Endometrial microvascular endothelial cells (primary cell): Measurements from ENCODE around the gene CAMK2B. TPM values are rescaled to one million over a fixed set of nuclear protein-coding genes. Genes with fewer than 3 reads are reported as not detected.

Experiments
- in situ Hi-C: cut with HindIII; loops from 2 replicates; pipeline ENCODE4 v1.10.0; 2017; ENCODE audit warnings: low sequenced_read_pairs, low pct_unique_long_range_greater_than_20kb; ENCODE audit errors: inconsistent ontology term
- total RNA-seq: library from RNA; depleted of rRNA; stranded (reverse); fragments of >200 nt; gene quantifications from one replicate; pipeline ENCODE4 v1.2.3, GENCODE V29; 2015; ENCODE audit errors: inconsistent ontology term

The CAMK2B gene
- total RNA-seq, 1 donor from 2014 or later = not detected

- in situ Hi-C loops = no loop called here
These were observed 8.7 kb upstream of the CAMK2B start for GRCh38 chr7:44333911-44334733.

GRCh38 chr7:44331682-44332081 is 6.3 kb upstream of the CAMK2B start:
- in situ Hi-C loops = no loop called here

GRCh38 chr7:44330331-44330730 is 4.9 kb upstream of the CAMK2B start:
- in situ Hi-C loops = no loop called here

- in situ Hi-C loops = no loop called here
These were observed 4.5 kb upstream of the CAMK2B start for GRCh38 chr7:44329888-44330287.

- in situ Hi-C loops = no loop called here
These were observed 3.7 kb upstream of the CAMK2B start for GRCh38 chr7:44329081-44329480.

GRCh38 chr7:44327981-44328380 is 2.6 kb upstream of the CAMK2B start:
- in situ Hi-C loops = no loop called here

GRCh38 chr7:44326261-44327125 is 1.1 kb upstream of the CAMK2B start:
- in situ Hi-C loops = no loop called here

GRCh38 chr7:44325811-44326241 is 432 bp upstream of the CAMK2B start:
- in situ Hi-C loops = no loop called here

- in situ Hi-C loops = no loop called here
These were observed 753 bp downstream of the CAMK2B start for GRCh38 chr7:44324481-44325200.

- in situ Hi-C loops = no loop called here
These were observed 1.3 kb downstream of the CAMK2B start for GRCh38 chr7:44324204-44324480.

- in situ Hi-C loops = no loop called here
These were observed 1.8 kb downstream of the CAMK2B start for GRCh38 chr7:44323381-44324203.

GRCh38 chr7:44322631-44323363 is 2.6 kb downstream of the CAMK2B start:
- in situ Hi-C loops = no loop called here

- in situ Hi-C loops = no loop called here
These were observed 3.6 kb downstream of the CAMK2B start for GRCh38 chr7:44321796-44322195.

GRCh38 chr7:44320794-44321371 is 4.5 kb downstream of the CAMK2B start:
- in situ Hi-C loops = no loop called here

GRCh38 chr7:44320141-44320540 is 5.3 kb downstream of the CAMK2B start:
- in situ Hi-C loops = no loop called here

- in situ Hi-C loops = no loop called here
These were observed 7.1 kb downstream of the CAMK2B start for GRCh38 chr7:44318332-44318731.

GRCh38 chr7:44315301-44315903 is 10.0 kb downstream of the CAMK2B start:
- in situ Hi-C loops = no loop called here
